Mesothelial cell of epicardium (in vitro differentiated cells): ENCODE data around the gene SLC24A3. TPM values are rescaled to one million over a fixed set of nuclear protein-coding genes. Genes with fewer than 3 reads are reported as not detected.

Source experiments
- DNase-seq, 2 experiments: peaks; one replicate each; pipeline ENCODE4 v3.0.0; 2021; ENCODE audit warnings: low spot score in 2 of 2; ENCODE audit not compliant: unreplicated experiment in 2 of 2
- H3K27ac Mint-ChIP-seq: 2 replicates; pipeline ENCODE4 v1.8.0; 2021; ENCODE audit warnings: mixed read lengths
- H3K27me3 Mint-ChIP-seq: 2 replicates; pipeline ENCODE4 v1.8.0; 2021; ENCODE audit warnings: low read depth, mixed read lengths
- H3K36me3 Mint-ChIP-seq: 2 replicates; pipeline ENCODE4 v1.8.0; 2021; ENCODE audit warnings: mixed read lengths
- H3K4me1 Mint-ChIP-seq: 2 replicates; pipeline ENCODE4 v1.8.0; 2021; ENCODE audit warnings: mixed read lengths
- H3K4me3 Mint-ChIP-seq: 2 replicates; pipeline ENCODE4 v1.8.0; 2021; ENCODE audit warnings: mild to moderate bottlenecking, moderate library complexity, mixed read lengths
- H3K9me3 Mint-ChIP-seq: 2 replicates; pipeline ENCODE4 v1.8.0; 2021; ENCODE audit warnings: mixed read lengths
- CTCF ChIP-seq: fragments of 200-600 bp; sonication (generic); IDR thresholded peaks from one replicate; pipeline ENCODE4 v1.5.0; 2021; ENCODE audit warnings: antibody characterized with exemption; ENCODE audit not compliant: unreplicated experiment
- total RNA-seq: library from RNA; stranded (reverse); gene quantifications from 3 replicates; pipeline ENCODE4 v1.2.1, GENCODE V29; 2021

The SLC24A3 gene
- total RNA-seq, 1 donor from 2014 or later, result 3.2 TPM

DNA sequence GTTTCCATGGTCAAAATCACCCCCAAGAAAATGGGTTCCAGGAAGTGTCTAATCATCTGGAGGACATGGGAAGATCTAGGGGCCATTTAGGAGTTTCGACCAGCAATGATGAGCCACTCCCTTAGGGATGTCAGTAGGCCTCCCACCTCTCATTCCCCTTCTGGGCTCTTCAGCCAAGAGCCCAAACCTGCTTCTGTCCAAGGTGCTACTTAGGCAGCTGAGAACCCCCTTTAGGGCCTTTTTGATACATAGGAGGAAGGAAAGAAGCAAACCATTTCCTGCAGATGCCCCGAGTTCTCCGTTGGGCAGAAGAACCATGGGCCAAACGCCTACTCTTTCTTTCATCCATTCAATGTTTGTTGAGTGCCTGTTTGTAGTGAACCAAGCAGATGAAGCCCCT is 404.2 kb downstream of the SLC24A3 start:
- peaks cover 65% of the 10 kb centered on the region for H3K27me3 Mint-ChIP-seq
- DNase-seq, result no peak
- TF ChIP-seq CTCF, result no peak
- H3K36me3 Mint-ChIP-seq, result no peaks in the 10 kb centered on the region
- no peak overlapping the region for H3K4me3 Mint-ChIP-seq
- H3K9me3 Mint-ChIP-seq, result no peaks in the 10 kb centered on the region
- H3K27ac Mint-ChIP-seq, result no peak overlapping the region
- H3K4me1 Mint-ChIP-seq, result no peaks in the 10 kb centered on the region

GRCh38 chr20:19617256-19617655 is 404.8 kb downstream of the SLC24A3 start:
- Mint-ChIP-seq H3K4me3 (no peak overlapping the region), H3K27ac (no peak overlapping the region)

GRCh38 chr20:19618711-19619110 is 406.3 kb downstream of the SLC24A3 start:
- Mint-ChIP-seq H3K36me3 (no peaks in the 10 kb centered on the region), H3K27ac (no peak overlapping the region), H3K4me1 (no peaks in the 10 kb centered on the region), H3K4me3 (no peak overlapping the region), H3K27me3 (peaks cover 61% of the 10 kb centered on the region), H3K9me3 (no peaks in the 10 kb centered on the region)
- no peak for DNase-seq
- no peak for TF ChIP-seq CTCF

More at GRCh38 chr20:19617256-19617655, 404.8 kb downstream of the SLC24A3 start:
- Mint-ChIP-seq H3K9me3 (no peaks in the 10 kb centered on the region), H3K36me3 (no peaks in the 10 kb centered on the region), H3K4me1 (no peaks in the 10 kb centered on the region), H3K27me3 (peaks cover 66% of the 10 kb centered on the region)
- no peak for DNase-seq
- TF ChIP-seq CTCF, result no peak

- no peaks in the 10 kb centered on the region for H3K36me3 Mint-ChIP-seq
- no peak overlapping the region for H3K27ac Mint-ChIP-seq
- DNase-seq, result no peak
- H3K4me3 Mint-ChIP-seq, result no peak overlapping the region
- peaks cover 53% of the 10 kb centered on the region for H3K27me3 Mint-ChIP-seq
- H3K4me1 Mint-ChIP-seq, result no peaks in the 10 kb centered on the region
- H3K9me3 Mint-ChIP-seq, result peaks cover 6% of the 10 kb centered on the region
- no peak for TF ChIP-seq CTCF
Measured at GRCh38 chr20:19619904-19620430, 407.5 kb downstream of the SLC24A3 start.

- peaks cover 51% of the 10 kb centered on the region for H3K27me3 Mint-ChIP-seq
- no peaks in the 10 kb centered on the region for H3K4me1 Mint-ChIP-seq
- peaks cover 6% of the 10 kb centered on the region for H3K9me3 Mint-ChIP-seq
- no peak overlapping the region for H3K4me3 Mint-ChIP-seq
- TF ChIP-seq CTCF, result no peak
- no peaks in the 10 kb centered on the region for H3K36me3 Mint-ChIP-seq
- H3K27ac Mint-ChIP-seq, result no peak overlapping the region
- DNase-seq, result no peak
Measured at GRCh38 chr20:19620446-19620845, 408.0 kb downstream of the SLC24A3 start.

- no peak for DNase-seq
- Mint-ChIP-seq H3K27ac (no peak overlapping the region), H3K9me3 (peaks cover 6% of the 10 kb centered on the region), H3K27me3 (peaks cover 46% of the 10 kb centered on the region), H3K4me1 (no peaks in the 10 kb centered on the region), H3K36me3 (no peaks in the 10 kb centered on the region), H3K4me3 (no peak overlapping the region)
- TF ChIP-seq CTCF, result no peak
Measured at GRCh38 chr20:19621072-19621471, 408.6 kb downstream of the SLC24A3 start.
